ENCODE measurements around the gene PCDHA6. TPM values are rescaled to one million over a fixed set of nuclear protein-coding genes. Genes with fewer than 3 reads are reported as not detected.

Gene PCDHA6
- total and polyA plus RNA-seq, 10 of the 15 experiments (the other 5 are each of a cell fraction or from before 2014, with no cell fraction given), result 0.09 TPM; not detected in 9

GRCh38 chr5:140869555-140869886 is 41.8 kb downstream of the PCDHA6 start:
- intact Hi-C loops (cut with micrococcal nuclease; ENCODE audit: unreplicated experiment), result no loop called here
- Histone ChIP-seq H3K27me3 (replicated peaks in 1 of 2; ENCODE audit: control insufficient read depth in 2 of 2, insufficient read depth in 2 of 2, low read length in 1 of 2) (no peaks in the 10 kb centered on the region), H3K79me2 (ENCODE audit: control insufficient read depth, insufficient read depth, low read length) (no peaks in the 10 kb centered on the region), H3K9me3 (replicated peaks; ENCODE audit: control insufficient read depth, insufficient read depth, low read length) (no peaks in the 10 kb centered on the region; the same call in 1 of the 3 replicates), H3K4me2 (ENCODE audit: control insufficient read depth, insufficient read depth) (no peak overlapping the region), H4K20me1 (ENCODE audit: control insufficient read depth, insufficient read depth) (no peaks in the 10 kb centered on the region), H3K4me3 (no peak overlapping the region), H3K36me3 (ENCODE audit: control insufficient read depth in 2 of 2, insufficient read depth in 2 of 2, low read length in 1 of 2) (no peaks in the 10 kb centered on the region), H3K27ac (ENCODE audit: control insufficient read depth, insufficient read depth) (no peak overlapping the region), H3K9ac (ENCODE audit: control insufficient read depth, insufficient read depth, low read length) (no peak overlapping the region), H3K4me1 (ENCODE audit: control insufficient read depth, insufficient read depth, low read length) (no peaks in the 10 kb centered on the region), H2AFZ (ENCODE audit: control insufficient read depth, low read depth, low read length) (no peak overlapping the region)
- FAIRE-seq (no peak), ATAC-seq (no peak), DNase-seq (ENCODE audit: low read depth, low spot score) (no peak)
- RAD21 ChIA-PET (ENCODE audit: unreplicated experiment), result no interaction called here
- TF ChIP-seq, protein P1, sequence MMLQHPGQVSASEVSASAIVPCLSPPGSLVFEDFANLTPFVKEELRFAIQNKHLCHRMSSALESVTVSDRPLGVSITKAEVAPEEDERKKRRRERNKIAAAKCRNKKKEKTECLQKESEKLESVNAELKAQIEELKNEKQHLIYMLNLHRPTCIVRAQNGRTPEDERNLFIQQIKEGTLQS (IDR thresholded peaks at IDR 0.05; ENCODE audit: borderline replicate concordance, extremely low read depth, low read depth, low read length), result no peak
- TF ChIP-seq RB1 (IDR thresholded peaks at IDR 0.05; ENCODE audit: borderline replicate concordance) (no peak), MYC (IDR thresholded peaks at IDR 0.05; ENCODE audit: insufficient read depth, insufficient read length, insufficient replicate concordance, low read length, severe bottlenecking) (no peak), HDAC2 (IDR thresholded peaks at IDR 0.05) (no peak), ETV6 (conservative IDR thresholded peaks at IDR 0.05 in 1 of 2, IDR thresholded peaks at IDR 0.05 in 1 of 2; ENCODE audit: borderline replicate concordance in 1 of 2, low read depth in 1 of 2) (no peak)
- TF ChIP-seq, protein P2, sequence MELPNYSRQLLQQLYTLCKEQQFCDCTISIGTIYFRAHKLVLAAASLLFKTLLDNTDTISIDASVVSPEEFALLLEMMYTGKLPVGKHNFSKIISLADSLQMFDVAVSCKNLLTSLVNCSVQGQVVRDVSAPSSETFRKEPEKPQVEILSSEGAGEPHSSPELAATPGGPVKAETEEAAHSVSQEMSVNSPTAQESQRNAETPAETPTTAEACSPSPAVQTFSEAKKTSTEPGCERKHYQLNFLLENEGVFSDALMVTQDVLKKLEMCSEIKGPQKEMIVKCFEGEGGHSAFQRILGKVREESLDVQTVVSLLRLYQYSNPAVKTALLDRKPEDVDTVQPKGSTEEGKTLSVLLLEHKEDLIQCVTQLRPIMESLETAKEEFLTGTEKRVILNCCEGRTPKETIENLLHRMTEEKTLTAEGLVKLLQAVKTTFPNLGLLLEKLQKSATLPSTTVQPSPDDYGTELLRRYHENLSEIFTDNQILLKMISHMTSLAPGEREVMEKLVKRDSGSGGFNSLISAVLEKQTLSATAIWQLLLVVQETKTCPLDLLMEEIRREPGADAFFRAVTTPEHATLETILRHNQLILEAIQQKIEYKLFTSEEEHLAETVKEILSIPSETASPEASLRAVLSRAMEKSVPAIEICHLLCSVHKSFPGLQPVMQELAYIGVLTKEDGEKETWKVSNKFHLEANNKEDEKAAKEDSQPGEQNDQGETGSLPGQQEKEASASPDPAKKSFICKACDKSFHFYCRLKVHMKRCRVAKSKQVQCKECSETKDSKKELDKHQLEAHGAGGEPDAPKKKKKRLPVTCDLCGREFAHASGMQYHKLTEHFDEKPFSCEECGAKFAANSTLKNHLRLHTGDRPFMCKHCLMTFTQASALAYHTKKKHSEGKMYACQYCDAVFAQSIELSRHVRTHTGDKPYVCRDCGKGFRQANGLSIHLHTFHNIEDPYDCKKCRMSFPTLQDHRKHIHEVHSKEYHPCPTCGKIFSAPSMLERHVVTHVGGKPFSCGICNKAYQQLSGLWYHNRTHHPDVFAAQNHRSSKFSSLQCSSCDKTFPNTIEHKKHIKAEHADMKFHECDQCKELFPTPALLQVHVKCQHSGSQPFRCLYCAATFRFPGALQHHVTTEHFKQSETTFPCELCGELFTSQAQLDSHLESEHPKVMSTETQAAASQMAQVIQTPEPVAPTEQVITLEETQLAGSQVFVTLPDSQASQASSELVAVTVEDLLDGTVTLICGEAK (IDR thresholded peaks at IDR 0.05; ENCODE audit: borderline replicate concordance), result no peak
- 84% methylated on average over 5 of the region's 5 CpGs for WGBS (ENCODE audit: insufficient coverage, insufficient replicate concordance, low lambda C conversion rate, missing lambda C conversion rate)
- POLR2A ChIA-PET, result no interaction called here
- in situ Hi-C loops (cut with MboI), result no loop called here
- CTCF ChIA-PET, result interaction anchor here (0.6 to 0.9 kb wide), 3 partner anchors 9 to 680 kb away, joined by 3 to 4 read pairs (median 4); no protein-coding TSS in a partner anchor
- SMC1A ChIA-PET (ENCODE audit: uncharacterized antibody, unreplicated experiment), result no interaction called here
- no TSS peak for BruUV-seq (replicated peaks)

Data from GM12878 (cell line).